IPS-15b (cell line): ENCODE data around the gene COASY.

Experiments used
- H3K27me3 ChIP-seq: one replicate; pipeline ENCODE4 v1.6.1; 2013; ENCODE audit warnings: low read length; ENCODE audit not compliant: control insufficient read depth, insufficient read depth
- H3K36me3 ChIP-seq: one replicate; pipeline ENCODE4 v1.6.1; 2013; ENCODE audit warnings: low read length; ENCODE audit not compliant: control insufficient read depth, insufficient read depth
- H3K4me1 ChIP-seq: one replicate; pipeline ENCODE4 v1.6.1; 2013; ENCODE audit warnings: mild to moderate bottlenecking, low read length; ENCODE audit not compliant: control insufficient read depth, insufficient read depth
- H3K4me3 ChIP-seq: one replicate; pipeline ENCODE4 v1.5.1; 2013; ENCODE audit warnings: low read depth, low read length
- H3K9ac ChIP-seq: one replicate; pipeline ENCODE4 v1.6.1; 2013; ENCODE audit warnings: low read depth, mild to moderate bottlenecking, low read length
- H3K9me3 ChIP-seq: one replicate; pipeline ENCODE4 v1.6.1; 2013; ENCODE audit warnings: mild to moderate bottlenecking, low read length; ENCODE audit not compliant: control insufficient read depth, insufficient read depth

The COASY gene

GRCh38 chr17:42561897-42562387 is at the start of gene COASY:
COASY (plus strand) TSS chr17:42562148; CDS start chr17:42562623, 475 bp downstream.
- Histone ChIP-seq H3K36me3 (peaks cover 17% of the 10 kb centered on the region), H3K9me3 (no peaks in the 10 kb centered on the region)

GRCh38 chr17:42512246-42512645 is 49.7 kb upstream of the COASY start:
- Histone ChIP-seq H3K4me3 (no peak overlapping the region), H3K27me3 (no peaks in the 10 kb centered on the region), H3K9ac (peak overlapping the region; percentile 24), H3K9me3 (no peaks in the 10 kb centered on the region), H3K4me1 (no peaks in the 10 kb centered on the region), H3K36me3 (peaks cover 33% of the 10 kb centered on the region)

More at GRCh38 chr17:42561897-42562387, at the start of gene COASY:
- Histone ChIP-seq H3K4me3 (peak within 1 kb of the TSS; percentile 89), H3K27me3 (no peaks in the 10 kb centered on the region), H3K9ac (peak within 1 kb of the TSS; percentile 93), H3K4me1 (peaks cover 10% of the 10 kb centered on the region)

GRCh38 chr17:42512733-42513251 is 49.2 kb upstream of the COASY start:
- Histone ChIP-seq H3K9ac (peak overlapping the region; percentile 24), H3K27me3 (no peaks in the 10 kb centered on the region), H3K36me3 (peaks cover 33% of the 10 kb centered on the region)

GRCh38 chr17:42513686-42514085 is 48.3 kb upstream of the COASY start:
- Histone ChIP-seq H3K4me1 (no peaks in the 10 kb centered on the region), H3K27me3 (no peaks in the 10 kb centered on the region), H3K36me3 (peaks cover 29% of the 10 kb centered on the region), H3K9ac (no peak overlapping the region), H3K4me3 (no peak overlapping the region), H3K9me3 (no peaks in the 10 kb centered on the region)

More at GRCh38 chr17:42512733-42513251, 49.2 kb upstream of the COASY start:
- Histone ChIP-seq H3K9me3 (no peaks in the 10 kb centered on the region), H3K4me1 (no peaks in the 10 kb centered on the region), H3K4me3 (no peak overlapping the region)

- Histone ChIP-seq H3K4me3 (no peak overlapping the region), H3K36me3 (peaks cover 26% of the 10 kb centered on the region), H3K9me3 (no peaks in the 10 kb centered on the region), H3K27me3 (no peaks in the 10 kb centered on the region), H3K9ac (no peak overlapping the region), H3K4me1 (peaks cover 2% of the 10 kb centered on the region)
Observed at GRCh38 chr17:42514279-42514678, 47.7 kb upstream of the COASY start.

GRCh38 chr17:42514867-42515266 is 47.1 kb upstream of the COASY start:
- Histone ChIP-seq H3K4me3 (no peak overlapping the region), H3K9ac (no peak overlapping the region), H3K4me1 (peaks cover 8% of the 10 kb centered on the region), H3K36me3 (peaks cover 20% of the 10 kb centered on the region), H3K9me3 (no peaks in the 10 kb centered on the region), H3K27me3 (no peaks in the 10 kb centered on the region)

- H3K4me1 ChIP-seq, result peaks cover 15% of the 10 kb centered on the region
- peaks cover 20% of the 10 kb centered on the region for H3K36me3 ChIP-seq
- H3K4me3 ChIP-seq, result no peak overlapping the region
- H3K9ac ChIP-seq, result no peak overlapping the region
- no peaks in the 10 kb centered on the region for H3K9me3 ChIP-seq
- H3K27me3 ChIP-seq, result no peaks in the 10 kb centered on the region
Observed at GRCh38 chr17:42517516-42517915, 44.4 kb upstream of the COASY start.

GRCh38 chr17:42518046-42518754 is 43.7 kb upstream of the COASY start:
- Histone ChIP-seq H3K4me3 (no peak overlapping the region), H3K4me1 (peaks cover 15% of the 10 kb centered on the region), H3K9ac (no peak overlapping the region), H3K27me3 (no peaks in the 10 kb centered on the region), H3K9me3 (no peaks in the 10 kb centered on the region), H3K36me3 (peaks cover 20% of the 10 kb centered on the region)

GRCh38 chr17:42518755-42519545 is 43.0 kb upstream of the COASY start:
- Histone ChIP-seq H3K27me3 (no peaks in the 10 kb centered on the region), H3K36me3 (peaks cover 13% of the 10 kb centered on the region), H3K9me3 (no peaks in the 10 kb centered on the region), H3K4me3 (peak overlapping the region; percentile 30), H3K9ac (no peak overlapping the region), H3K4me1 (peaks cover 15% of the 10 kb centered on the region)

- Histone ChIP-seq H3K4me1 (peaks cover 15% of the 10 kb centered on the region), H3K27me3 (no peaks in the 10 kb centered on the region), H3K36me3 (peaks cover 7% of the 10 kb centered on the region), H3K9ac (no peak overlapping the region), H3K4me3 (peak overlapping the region; percentile 39), H3K9me3 (no peaks in the 10 kb centered on the region)
Observed at GRCh38 chr17:42519546-42520491, 42.1 kb upstream of the COASY start.

GRCh38 chr17:42520540-42520951 is 41.4 kb upstream of the COASY start:
- Histone ChIP-seq H3K9ac (no peak overlapping the region), H3K4me3 (peak overlapping the region; percentile 39), H3K4me1 (peaks cover 15% of the 10 kb centered on the region), H3K9me3 (no peaks in the 10 kb centered on the region), H3K27me3 (no peaks in the 10 kb centered on the region), H3K36me3 (peaks cover 7% of the 10 kb centered on the region)
